Stomach (tissue), 9 donors: Measurements from ENCODE around the gene C1QTNF6. TPM values are rescaled to one million over a fixed set of nuclear protein-coding genes. Genes with fewer than 3 reads are reported as not detected.

Experiments used
- DNase-seq, 2 donors: peaks; one replicate each; pipeline versions ENCODE4 v3.0.0 to v3.0.0-alpha.2; 2013 to 2019
- H3K27ac ChIP-seq, 5 donors: fragments of 200-600 bp in 4 of 5; sonication (generic) in 4 of 5; one replicate each; pipeline ENCODE4 v1.5.1; 2013 to 2019; ENCODE audit warnings: mild to moderate bottlenecking in 1 of 5, moderate library complexity in 1 of 5
- H3K27me3 ChIP-seq, 3 donors: fragments of 200-600 bp; sonication (generic); one replicate each; pipeline ENCODE4 v1.5.1; 2017 to 2019; ENCODE audit warnings: mixed run types in 1 of 3
- H3K36me3 ChIP-seq, 4 donors: fragments of 200-600 bp; sonication (generic); 1 replicate in 3 of 4; 2 replicates in 1 of 4; pipeline ENCODE4 v1.5.1; 2016 to 2019
- H3K4me1 ChIP-seq, 4 donors: fragments of 200-600 bp; sonication (generic); one replicate each; pipeline ENCODE4 v1.5.1; 2016 to 2019
- H3K4me3 ChIP-seq, 4 donors: fragments of 200-600 bp; sonication (generic) in 3 of 4; one replicate each; pipeline ENCODE4 v1.5.1; 2016 to 2019; ENCODE audit warnings: mild to moderate bottlenecking in 1 of 4
- H3K9me3 ChIP-seq, 4 donors: fragments of 200-600 bp; sonication (generic); one replicate each; pipeline ENCODE4 v1.5.1; 2016 to 2019
- CTCF ChIP-seq, 7 experiments: fragments of 450-650 bp in 4 of 7; fragments of 200-600 bp in 3 of 7; sonication (generic) in 3 of 7; IDR thresholded peaks; one replicate each; pipeline ENCODE4 v1.5.1; 2016 to 2019; ENCODE audit warnings: antibody characterized with exemption in 7 of 7, control low read depth in 2 of 7, mild to moderate bottlenecking in 1 of 7
- EP300 ChIP-seq: sonication (generic); formaldehyde crosslinking; IDR thresholded peaks from one replicate; pipeline ENCODE4 v1.6.1; 2017; ENCODE audit warnings: antibody characterized with exemption
- POLR2A ChIP-seq, 4 donors: fragments of 450-650 bp; IDR thresholded peaks; one replicate each; pipeline ENCODE4 v1.6.1; 2016; ENCODE audit warnings: antibody characterized with exemption in 4 of 4, control low read depth in 2 of 4, mild to moderate bottlenecking in 1 of 4, moderate library complexity in 1 of 4
- POLR2AphosphoS5 ChIP-seq, 3 donors: sonication (generic); formaldehyde crosslinking; IDR thresholded peaks; one replicate each; pipeline ENCODE4 v1.6.1; 2016; ENCODE audit warnings: antibody characterized with exemption in 3 of 3
- WGBS, 5 donors: extraction: QIAGEN DNeasy Blood & Tissue Kit in 3 of 5; methylation state at CpG; one replicate each; pipeline versions ENCODE4 v1.1.5 to v1.1.7; 2013 to 2018; 5-methylcytosine and 5-hydroxymethylcytosine counted together
- intact Hi-C: fragments of 100-400 bp; cut with DNase I; formaldehyde crosslinking; loops from one replicate; pipeline ENCODE4 v1.15.1; 2023; ENCODE audit warnings: low total_unique reads
- polyA plus RNA-seq, 3 donors: library from polyadenylated mRNA; stranded (reverse); fragments of 200-250 nt; gene quantifications; one replicate each; pipeline ENCODE4 v1.2.3, GENCODE V29; 2013
- total RNA-seq, 5 donors: library from RNA; depleted of rRNA; stranded (reverse); fragments of >200 nt; gene quantifications; one replicate each; pipeline versions ENCODE4 v1.1.0 to v1.2.3, GENCODE V29; 2014 to 2016
- donor health status: healthy with polysubstance abuse.
- donor health status: Bipolar disorder and iron deficiency.
- donor health status: healthy.

C1QTNF6 gene
- total and polyA plus RNA-seq, 8 donors = 0.45 to 10.4 (median 4.0) TPM; not detected in 1

GRCh38 chr22:37230673-37231405, 42.8 kb upstream of the C1QTNF6 start:
- no peaks in the 10 kb centered on the region for H3K9me3 ChIP-seq
- H3K27ac ChIP-seq = peak overlapping the region in 3 of 5 donors; percentile 7 to 87 (median 82)
- no peak overlapping the region for H3K4me3 ChIP-seq
- TF ChIP-seq CTCF (IDR thresholded peaks at IDR 0.05) (no peak), EP300 (no peak), POLR2A (IDR thresholded peaks at IDR 0.05) (no peak), POLR2AphosphoS5 (IDR thresholded peaks at IDR 0.05) (no peak)
- peaks cover 0 to 69% (median 14%) of the 10 kb centered on the region in 4 donors for H3K4me1 ChIP-seq
- WGBS, 5 donors = 56 to 72% (median 69%) methylated on average over 13 to 14 of the region's 14 CpGs
- intact Hi-C loops = no loop called here
- no peak for DNase-seq
- peaks cover 0 to 55% (median 0%) of the 10 kb centered on the region in 3 donors for H3K27me3 ChIP-seq
- H3K36me3 ChIP-seq = peaks cover 0 to 12% (median 2%) of the 10 kb centered on the region in 4 donors

DNA sequence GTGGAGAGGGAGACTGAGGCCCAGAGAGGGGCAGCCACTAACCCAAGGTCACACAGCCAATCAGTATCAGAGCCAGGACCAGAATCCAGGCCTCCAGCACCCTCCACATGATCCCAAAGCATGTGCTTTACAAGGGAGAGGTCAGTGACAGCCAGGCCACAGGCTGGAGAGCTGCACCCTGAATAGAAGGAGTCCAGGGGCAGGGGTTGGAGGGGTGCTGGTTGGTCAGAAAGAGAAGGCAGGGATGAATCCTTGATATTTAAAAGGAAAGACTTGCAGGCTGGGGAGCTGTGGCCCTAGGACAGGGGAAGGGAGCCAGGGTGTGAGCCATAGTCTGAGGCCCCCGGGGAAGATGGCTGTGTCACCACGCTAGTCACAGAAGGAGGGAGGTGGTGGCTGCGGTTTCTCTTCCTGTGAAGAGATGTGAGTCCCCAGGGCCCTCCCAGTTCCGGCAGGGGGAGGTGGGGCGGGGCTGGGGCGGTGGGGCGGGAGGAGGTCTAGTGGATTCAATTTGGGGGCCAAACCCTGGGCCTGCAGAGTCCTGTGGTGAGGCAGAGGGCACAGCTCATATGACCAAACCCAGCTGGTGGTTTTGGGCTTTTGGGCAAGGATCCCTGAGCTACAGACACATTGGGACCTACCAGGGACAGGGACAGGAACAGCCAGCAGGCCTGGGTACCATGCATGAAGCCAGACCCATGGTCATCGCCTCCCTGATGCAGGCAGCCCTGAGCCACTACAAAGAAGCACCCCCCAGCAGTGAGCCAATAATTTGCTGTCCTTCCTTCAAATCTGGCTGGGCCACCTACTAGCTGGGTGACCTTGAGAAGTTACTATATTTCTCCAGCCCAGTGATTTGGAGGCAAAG, 42.0 kb upstream of the C1QTNF6 start:
- Histone ChIP-seq H3K27ac (peak overlapping the region; percentile 5 to 87 (median 76)), H3K36me3 (peaks cover 0 to 20% (median 4%) of the 10 kb centered on the region in 4 donors), H3K4me1 (peaks cover 0 to 61% (median 12%) of the 10 kb centered on the region in 4 donors), H3K27me3 (peaks cover 0 to 51% (median 0%) of the 10 kb centered on the region in 3 donors), H3K9me3 (no peaks in the 10 kb centered on the region), H3K4me3 (no peak overlapping the region)
- DNase-seq = peak; percentile 67 to 76
- TF ChIP-seq EP300 (no peak), POLR2AphosphoS5 (IDR thresholded peaks at IDR 0.05) (no peak), POLR2A (IDR thresholded peaks at IDR 0.05) (no peak), CTCF (IDR thresholded peaks at IDR 0.05) (no peak)
- 40 to 67% (median 58%) methylated on average over 1 to 8 of the region's 8 CpGs for WGBS, 5 donors
- intact Hi-C loops = no loop called here

- Histone ChIP-seq H3K27me3 (peaks cover 0 to 43% (median 0%) of the 10 kb centered on the region in 3 donors), H3K36me3 (peaks cover 0 to 22% (median 4%) of the 10 kb centered on the region in 4 donors), H3K4me3 (no peak overlapping the region), H3K9me3 (no peaks in the 10 kb centered on the region), H3K27ac (peak overlapping the region; percentile 13 to 87 (median 76)), H3K4me1 (peaks cover 0 to 54% (median 12%) of the 10 kb centered on the region in 4 donors)
- intact Hi-C loops = no loop called here
- whole genome bisulfite sequencing, 5 donors = 40 to 69% (median 64%) methylated on average over 7 of the region's 7 CpGs
- TF ChIP-seq POLR2AphosphoS5 (IDR thresholded peaks at IDR 0.05) (no peak), CTCF (IDR thresholded peaks at IDR 0.05) (no peak), EP300 (no peak), POLR2A (IDR thresholded peaks at IDR 0.05) (no peak)
- DNase-seq = no peak
Observed at GRCh38 chr22:37229012-37229804, 41.2 kb upstream of the C1QTNF6 start.
